A673 (cell line): ENCODE results near the gene LYZL6.

Experiments
- EZH2 ChIP-seq: fragments of 200-600 bp; sonication (generic); IDR thresholded peaks from 2 replicates; pipeline ENCODE4 v1.6.1; 2017; ENCODE audit warnings: borderline replicate concordance, low read depth, mild to moderate bottlenecking, mixed read lengths, antibody characterized with exemption, low read length; ENCODE audit not compliant: poor library complexity, severe bottlenecking
- TF ChIP-seq, protein P1 (sequence below): fragments of 300-800, 200-600 bp; sonication (generic); conservative IDR thresholded peaks from 2 replicates; pipeline ENCODE4 v1.5.1; 2017; ENCODE audit warnings: low read depth, mild to moderate bottlenecking, antibody characterized with exemption, low read length, moderate library complexity, mixed read lengths

DNA sequence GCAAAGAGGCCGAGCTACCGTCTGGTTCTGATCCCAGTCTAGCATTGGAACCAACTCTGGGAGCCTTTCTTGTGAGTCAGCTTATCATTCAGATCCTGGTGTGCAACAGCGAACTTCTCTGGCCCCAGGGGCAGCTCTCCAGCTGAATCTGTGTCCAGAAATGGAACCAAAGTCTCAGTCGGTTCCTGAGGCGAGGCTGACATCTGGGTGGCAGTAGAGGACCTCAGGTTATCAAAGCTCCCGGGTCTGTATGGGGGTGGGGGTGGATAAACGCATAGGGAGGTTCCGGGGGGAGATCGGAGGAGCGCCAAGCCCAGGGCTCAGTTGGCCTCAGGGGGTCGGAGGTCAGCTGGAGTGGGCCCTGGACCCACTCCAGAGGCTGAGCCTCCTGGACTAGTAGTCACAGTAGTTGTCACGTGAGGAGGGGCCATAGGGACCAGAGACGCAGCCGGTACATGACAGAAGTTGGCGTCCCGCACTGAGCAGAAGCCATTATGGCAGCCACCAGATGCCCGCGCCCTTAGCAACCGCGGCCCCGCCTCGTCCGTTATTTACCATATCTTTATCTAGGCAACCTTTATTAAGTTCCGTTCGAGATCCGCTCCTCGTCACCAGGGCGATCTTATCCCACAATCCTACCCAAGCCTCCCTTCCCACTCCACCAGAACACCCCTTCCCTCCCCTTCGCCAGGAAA is 25.8 kb downstream of the LYZL6 start:
- TF ChIP-seq, protein P1, sequence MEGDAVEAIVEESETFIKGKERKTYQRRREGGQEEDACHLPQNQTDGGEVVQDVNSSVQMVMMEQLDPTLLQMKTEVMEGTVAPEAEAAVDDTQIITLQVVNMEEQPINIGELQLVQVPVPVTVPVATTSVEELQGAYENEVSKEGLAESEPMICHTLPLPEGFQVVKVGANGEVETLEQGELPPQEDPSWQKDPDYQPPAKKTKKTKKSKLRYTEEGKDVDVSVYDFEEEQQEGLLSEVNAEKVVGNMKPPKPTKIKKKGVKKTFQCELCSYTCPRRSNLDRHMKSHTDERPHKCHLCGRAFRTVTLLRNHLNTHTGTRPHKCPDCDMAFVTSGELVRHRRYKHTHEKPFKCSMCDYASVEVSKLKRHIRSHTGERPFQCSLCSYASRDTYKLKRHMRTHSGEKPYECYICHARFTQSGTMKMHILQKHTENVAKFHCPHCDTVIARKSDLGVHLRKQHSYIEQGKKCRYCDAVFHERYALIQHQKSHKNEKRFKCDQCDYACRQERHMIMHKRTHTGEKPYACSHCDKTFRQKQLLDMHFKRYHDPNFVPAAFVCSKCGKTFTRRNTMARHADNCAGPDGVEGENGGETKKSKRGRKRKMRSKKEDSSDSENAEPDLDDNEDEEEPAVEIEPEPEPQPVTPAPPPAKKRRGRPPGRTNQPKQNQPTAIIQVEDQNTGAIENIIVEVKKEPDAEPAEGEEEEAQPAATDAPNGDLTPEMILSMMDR, result no peak
- no peak for TF ChIP-seq EZH2
